Activated effector memory CD4-positive, alpha-beta T cell treated with anti-CD3 and anti-CD28 coated beads, Interleukin-2, amount 50 U/mL, for 16 hours (primary cell): ENCODE data around the gene GRB10.
"Not testable (repeated sequence)": the region's sequence is repeated elsewhere in the genome, so short reads cannot be mapped to it uniquely, and the experiment has no call there.

Experiments used
- DNase-seq: peaks from one replicate; pipeline ENCODE4 v3.0.0-alpha.2; 2020

GRB10 gene

DNA sequence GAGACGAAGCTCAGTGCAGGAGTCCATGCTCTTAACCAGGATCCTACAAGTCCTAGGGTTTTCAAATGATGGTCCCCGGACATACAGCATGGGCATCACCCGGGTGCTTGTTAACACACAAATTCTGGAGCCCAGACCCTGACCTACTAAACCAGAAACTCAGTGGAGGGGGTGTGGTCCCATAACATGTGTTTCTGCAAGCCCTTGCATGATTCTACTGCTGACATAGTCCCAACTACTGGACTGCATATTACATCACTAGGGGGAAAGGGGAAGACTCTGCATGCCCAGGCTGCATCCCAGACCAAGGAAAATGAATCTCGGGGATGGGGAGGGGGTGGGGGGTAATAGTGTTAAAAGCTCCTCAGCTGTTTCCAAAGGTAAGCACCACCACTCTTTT lies 40.3 kb downstream of the GRB10 start:
- no peak for DNase-seq

GRCh38 chr7:50739744-50740435 lies 42.8 kb downstream of the GRB10 start:
- DNase-seq: peak; percentile 78

DNA sequence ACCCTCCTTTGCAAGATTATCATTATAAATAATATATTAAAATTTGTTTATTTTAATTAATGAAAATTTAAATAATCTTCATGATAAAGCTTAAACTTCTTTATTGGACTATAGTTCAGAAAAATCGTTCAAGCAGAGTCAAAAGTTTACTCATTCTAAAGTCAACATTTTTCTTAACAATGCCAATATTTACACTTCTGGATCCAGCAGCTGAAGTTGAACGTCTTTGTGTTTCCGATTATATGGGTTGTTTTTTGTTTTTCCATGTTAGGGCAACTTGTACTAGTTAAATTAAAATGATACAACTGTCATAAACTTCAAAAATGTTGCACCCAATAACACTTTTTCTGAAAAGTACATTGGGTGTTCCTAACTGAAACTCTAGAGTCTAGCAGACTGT lies 43.8 kb downstream of the GRB10 start:
- no peak for DNase-seq

DNA sequence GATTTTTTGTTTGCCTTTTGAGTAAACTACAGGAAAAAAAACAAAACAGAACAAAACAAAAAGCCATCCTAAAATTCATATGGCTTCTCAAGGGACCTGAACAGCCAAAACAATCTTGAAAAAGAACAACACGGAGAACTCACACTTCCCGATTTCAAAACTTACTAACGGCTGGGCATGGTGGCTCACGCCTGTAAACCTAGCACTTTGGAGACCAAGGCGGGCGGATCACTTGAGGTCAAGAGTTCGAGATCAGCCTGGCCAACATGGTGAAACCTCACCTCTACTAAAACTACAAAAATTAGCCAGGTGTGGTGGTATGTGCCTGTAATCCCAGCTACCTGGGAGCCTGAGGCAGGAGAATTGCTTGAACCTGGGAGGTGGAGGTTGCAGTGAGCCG lies 46.9 kb downstream of the GRB10 start:
- not testable (repeated sequence) for DNase-seq

GRCh38 chr7:50735333-50735732 lies 47.4 kb downstream of the GRB10 start:
- DNase-seq: no peak

- no peak for DNase-seq
Observed at GRCh38 chr7:50734246-50734645, 48.5 kb downstream of the GRB10 start.

DNA sequence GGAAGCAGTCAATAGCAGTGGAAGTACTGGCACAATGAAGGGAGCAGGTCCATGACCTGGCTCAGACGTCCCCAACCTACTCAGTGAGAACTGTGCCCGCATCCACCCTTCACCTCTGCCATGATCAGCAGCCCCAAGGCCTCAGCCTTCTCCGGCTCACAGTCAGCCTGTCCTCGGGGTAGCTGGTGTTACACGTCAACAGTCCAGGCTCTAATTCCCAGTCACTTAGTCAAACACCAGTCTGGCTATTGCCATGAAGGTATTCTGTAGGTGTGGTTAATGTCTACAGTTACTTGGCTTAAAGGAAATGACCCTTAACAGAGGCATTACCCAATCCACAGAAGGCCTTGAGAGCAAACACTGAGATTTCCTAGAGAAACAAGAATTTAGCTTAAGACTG lies 49.1 kb downstream of the GRB10 start:
- no peak for DNase-seq

DNA sequence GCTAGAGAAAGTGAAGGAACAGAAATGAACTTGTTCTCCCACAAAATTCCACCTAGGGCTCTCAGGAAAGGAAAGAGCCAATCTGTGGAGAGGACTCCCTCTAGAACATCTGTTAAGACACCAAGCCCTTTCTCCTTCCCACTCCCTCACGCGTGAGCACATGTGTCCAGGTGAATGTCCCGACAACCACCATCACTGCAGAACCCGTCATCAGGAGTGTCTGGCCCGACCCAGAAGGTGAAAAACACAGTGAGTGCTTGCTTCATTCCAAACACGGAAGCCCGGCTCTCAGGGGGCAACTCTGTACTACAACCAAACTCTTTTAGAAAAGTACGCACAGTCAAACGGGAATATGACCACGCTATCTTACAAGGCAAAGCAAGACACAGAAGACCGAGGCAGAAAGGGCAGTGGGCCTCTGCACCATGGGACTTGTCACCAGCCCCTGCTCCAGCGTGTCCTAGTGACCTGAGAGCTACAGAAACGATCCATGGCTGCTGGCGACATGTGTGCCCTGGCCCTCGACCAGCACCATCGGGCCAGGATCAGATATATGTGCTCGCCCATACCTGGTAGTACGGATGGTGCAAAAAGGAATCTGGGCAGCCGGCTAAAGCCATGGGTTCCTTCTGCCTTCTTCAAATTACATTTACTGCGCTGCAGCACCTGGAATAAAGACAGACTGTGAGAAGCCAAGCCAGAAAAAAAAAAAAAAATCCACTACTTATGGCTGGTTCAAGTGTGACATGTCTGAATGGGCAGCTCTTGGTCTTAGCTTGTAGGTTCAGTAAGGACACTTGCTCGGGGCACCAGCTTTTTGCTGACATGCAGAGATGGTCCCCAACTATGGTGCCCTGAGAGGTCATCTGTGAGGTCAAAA lies 50.8 kb downstream of the GRB10 start:
- DNase-seq: no peak

DNA sequence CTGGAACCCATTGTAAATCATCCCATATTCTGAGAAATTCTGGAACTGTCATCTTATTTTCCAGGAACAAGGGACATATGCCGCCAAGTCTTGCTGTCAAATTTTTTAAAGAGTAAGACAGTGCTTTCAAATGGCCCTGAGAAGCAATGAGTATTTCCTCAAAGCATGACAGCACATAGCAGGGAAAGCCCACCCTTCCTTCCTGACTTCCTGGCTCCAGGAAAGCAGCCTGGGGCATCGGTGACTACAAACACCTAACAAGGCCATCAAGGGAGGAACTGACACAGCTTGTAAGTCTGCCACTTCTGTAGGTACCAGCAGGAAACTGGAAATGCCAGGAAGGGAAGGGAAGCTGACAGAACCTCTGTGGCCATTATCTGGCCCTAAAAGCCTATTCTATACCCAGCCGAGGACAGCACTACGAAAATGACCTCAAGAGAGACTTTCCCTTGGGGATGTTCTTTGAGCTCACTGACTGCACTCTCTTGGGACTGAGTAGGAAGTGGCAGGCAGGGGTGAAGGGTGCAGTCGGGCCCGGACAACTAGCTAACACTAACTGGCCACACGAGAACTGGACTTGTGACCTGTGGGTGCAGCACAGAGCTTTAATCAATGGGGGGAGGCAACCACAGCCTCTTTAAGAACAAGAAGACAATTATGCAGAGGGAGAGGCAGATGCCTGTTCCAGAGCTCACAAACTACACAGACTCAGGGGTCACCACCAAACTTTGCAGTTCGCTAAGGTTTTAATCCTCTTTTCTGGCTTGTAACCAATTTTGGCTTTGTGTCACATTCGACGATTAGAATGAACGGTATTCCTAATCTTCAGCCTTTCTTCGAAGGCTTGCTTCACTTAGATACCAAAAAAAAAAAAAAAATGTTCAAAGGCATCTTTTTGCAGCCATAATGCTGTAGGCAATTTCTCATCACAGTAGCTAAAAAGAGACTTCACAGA lies 52.0 kb downstream of the GRB10 start:
- DNase-seq: no peak

DNA sequence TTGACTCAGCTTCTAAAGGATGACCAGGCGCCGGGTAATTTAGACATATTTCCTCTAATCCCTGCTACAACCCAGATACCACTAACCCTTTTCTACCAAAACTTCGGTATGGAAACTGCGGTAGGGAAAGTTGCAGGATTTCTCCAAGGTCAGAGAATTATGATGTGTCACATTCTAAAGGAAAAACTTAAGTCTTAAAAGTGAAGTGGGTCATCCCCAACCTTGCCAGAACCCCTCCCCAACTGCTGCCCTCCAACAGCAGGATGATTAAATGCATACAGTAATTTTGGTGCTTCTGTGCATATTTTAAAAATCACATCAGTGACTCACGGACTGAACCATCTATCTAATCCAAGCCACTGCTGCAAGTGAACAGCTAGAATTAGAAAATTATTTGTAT lies 52.7 kb downstream of the GRB10 start:
- DNase-seq: no peak

DNA sequence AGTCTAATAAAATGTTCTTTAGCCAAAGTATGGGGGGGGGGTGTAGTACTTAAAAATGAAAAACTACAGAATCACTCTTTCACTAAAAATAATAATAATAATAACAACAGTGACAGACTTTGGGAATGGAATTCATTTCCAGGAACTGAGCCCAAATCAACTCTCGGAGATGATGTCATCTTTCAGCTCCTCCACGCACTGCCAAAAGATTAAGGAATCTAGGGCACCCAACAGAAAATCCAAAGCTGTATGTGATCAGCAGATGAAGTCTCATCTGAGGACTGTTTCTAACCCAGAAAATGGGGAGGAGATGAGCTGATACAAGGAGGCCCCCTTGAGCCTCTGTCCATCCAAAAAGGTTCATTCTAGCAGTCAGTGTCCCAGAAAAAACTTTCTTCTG lies 54.5 kb downstream of the GRB10 start:
- no peak for DNase-seq

DNA sequence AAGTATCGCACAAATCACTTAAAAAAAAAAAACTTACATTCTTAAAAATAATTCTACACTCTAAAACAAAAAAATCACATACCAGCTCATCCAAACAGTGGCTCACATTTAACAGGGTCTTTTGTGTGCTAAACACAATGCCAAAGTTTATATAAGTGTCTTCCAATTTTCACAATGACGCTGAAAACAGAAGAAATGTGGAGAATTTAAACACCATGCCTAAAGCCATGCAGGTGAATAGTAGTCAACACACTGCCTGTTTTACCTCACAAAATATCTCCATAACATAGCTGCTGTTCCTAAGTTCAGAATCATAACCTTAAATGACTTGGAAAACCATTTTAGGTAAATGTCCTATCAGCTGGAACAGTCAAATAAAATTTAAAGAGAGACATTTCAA lies 55.0 kb downstream of the GRB10 start:
- no peak for DNase-seq

DNA sequence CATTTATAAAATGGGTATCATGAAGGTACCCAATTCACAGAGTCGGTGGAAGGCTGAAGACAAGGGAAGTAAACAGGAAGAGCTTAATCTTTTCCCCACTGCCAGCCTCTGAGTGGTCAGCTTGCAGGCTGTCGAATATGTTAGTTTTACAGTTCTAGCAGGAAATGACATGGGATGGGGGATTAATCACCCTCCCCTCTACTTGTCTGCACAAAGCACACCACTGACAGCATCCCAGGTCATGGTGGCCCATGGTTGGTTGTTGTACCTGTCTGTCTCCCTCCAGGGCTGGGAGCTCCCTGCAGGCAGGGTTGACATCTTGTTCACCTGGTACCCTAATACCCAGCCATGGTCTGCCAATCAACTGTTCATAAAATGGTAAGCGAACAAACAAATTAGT lies 55.6 kb downstream of the GRB10 start:
- no peak for DNase-seq

- no peak for DNase-seq
Observed at GRCh38 chr7:50725774-50726173, 56.9 kb downstream of the GRB10 start.

DNA sequence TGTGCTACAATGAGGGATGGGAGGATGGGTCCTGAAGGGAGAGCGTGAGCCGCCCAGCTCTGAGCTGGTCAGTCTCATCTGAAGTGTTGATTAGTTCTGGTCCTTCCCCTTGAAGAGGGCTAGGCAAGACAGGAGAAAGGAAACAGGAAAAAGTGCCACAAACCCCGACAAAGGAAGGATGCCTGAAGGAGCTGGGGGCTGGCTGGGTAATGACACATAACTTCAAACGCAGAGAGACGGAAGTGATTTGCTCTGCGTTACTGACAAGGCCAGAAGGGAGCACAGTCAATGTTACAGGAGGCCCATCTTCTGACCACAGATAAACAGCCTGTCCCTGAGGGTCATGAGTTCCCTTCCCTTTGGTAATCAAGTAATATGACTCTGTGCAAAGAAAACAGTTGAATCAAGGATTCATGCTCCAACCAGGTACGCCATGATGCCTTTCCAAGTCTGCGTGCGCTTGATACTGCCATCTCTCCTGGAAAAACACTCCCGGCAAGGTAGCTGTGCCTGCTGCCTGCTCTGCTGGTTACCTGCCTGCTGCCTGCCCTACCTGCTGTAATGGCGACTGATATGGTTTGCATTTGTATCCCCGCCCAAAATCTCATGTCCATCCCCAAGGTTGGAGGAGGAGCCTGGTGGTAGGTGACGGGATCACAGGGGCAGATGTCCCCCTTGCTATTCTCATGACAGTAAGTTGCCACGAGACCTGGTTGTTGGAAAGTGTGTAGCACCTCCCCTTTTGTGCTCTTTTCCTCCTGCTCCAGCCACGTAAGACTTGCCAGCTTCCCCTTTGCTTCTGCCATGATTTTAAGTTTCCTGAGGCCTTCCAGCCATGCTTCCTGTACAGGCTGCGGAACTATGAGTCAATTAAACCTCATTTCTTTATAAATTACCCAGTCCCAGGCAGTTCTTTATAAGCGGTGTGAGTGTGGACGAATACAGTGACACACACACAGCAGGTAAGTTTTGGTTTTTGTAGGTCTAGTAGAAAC lies 57.9 kb downstream of the GRB10 start:
- DNase-seq: no peak

DNA sequence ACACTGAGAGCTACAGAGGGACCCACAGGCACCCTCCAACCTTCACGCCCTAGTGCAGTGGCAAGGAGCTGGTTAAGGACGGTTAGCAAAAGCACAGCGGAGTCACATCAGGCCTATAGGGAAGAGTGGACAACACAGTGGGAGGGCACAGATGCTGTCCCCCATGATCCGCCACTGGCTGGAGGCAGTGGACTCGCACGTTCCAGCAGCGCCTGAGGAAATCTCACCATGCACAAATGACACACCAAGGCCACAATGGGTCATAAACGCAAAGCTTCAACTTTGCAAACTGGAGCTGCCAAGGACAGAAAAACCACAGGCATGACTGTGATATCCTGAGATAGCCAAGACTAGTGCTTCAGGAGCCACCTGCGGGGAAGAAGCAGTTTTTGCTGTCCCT lies 58.8 kb downstream of the GRB10 start:
- DNase-seq: no peak

GRCh38 chr7:50723173-50723572 lies 59.5 kb downstream of the GRB10 start:
- no peak for DNase-seq

- DNase-seq: no peak
Observed at GRCh38 chr7:50721661-50722259, 60.9 kb downstream of the GRB10 start.

GRCh38 chr7:50721160-50721559 lies 61.5 kb downstream of the GRB10 start:
- DNase-seq: no peak

DNA sequence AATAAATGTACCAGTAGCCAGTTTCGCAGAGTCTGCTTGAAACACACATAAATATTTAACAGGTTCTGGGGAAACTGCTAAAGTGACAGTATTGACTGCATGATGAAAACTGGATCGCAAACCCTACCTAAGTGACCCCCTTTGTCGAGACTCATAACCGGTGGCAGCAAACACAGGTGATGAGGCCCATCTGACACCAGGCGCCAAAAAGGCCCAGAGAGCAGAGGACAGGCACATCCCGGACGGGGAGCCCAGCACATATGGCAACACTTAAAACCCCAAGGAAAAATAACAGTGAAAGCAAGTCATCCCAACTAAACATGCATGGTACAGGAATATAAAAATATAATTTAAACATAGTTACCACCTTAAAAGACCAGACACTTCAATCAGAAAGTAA lies 62.4 kb downstream of the GRB10 start:
- no peak for DNase-seq

DNA sequence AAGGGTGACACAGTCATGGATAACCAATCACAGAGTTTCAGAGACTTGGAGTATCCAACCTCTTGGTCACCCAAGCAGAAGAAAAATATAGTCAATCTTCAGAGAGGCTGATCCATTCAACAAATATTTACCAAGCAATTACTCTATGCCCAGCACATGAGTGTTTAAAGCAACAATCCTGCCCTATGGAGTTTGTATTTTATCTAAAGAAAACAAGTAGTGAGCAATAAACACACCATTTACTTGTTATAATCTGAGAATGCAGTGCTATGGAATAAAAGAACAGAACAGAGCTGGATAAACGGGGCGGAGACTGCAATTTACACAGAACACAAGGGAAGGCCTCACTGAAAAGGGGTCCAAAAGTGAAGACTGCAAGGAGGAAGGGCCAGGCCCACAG lies 63.8 kb downstream of the GRB10 start:
- DNase-seq: no peak

DNA sequence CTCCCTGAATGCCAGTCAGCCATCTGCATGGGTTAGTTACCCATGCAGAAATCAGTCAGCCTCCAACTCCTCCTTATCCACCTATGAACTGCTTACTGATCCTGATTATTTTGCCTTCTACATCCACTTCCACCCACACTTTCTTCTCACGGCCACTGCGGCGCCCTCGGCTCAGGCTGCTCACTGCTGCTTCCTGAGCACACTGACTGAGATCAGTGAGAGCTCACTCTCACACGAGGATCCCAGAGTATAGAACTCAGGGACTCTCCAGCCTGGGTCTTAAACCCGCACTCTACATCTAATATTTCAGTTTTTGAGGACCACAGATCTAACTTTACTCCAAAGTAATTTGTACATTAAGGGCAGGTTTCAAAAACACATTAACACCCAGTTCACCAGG lies 64.4 kb downstream of the GRB10 start:
- no peak for DNase-seq
